Measurements from ENCODE around the gene CERKL.

CERKL gene

GRCh38 chr2:181499231-181499630 lies 157.7 kb downstream of the CERKL start:
- no peak overlapping the region for H3K27ac ChIP-seq (ENCODE audit: low read depth, low read length, poor library complexity, severe bottlenecking)
- no peaks in the 10 kb centered on the region for H4K20me1 ChIP-seq (ENCODE audit: insufficient read depth, low read length)
- H3K4me2 ChIP-seq (ENCODE audit: low read length): no peak overlapping the region
- no peaks in the 10 kb centered on the region for H3K79me2 ChIP-seq (ENCODE audit: insufficient read depth, low read length)
- peaks cover 86% of the 10 kb centered on the region for H3K36me3 ChIP-seq (ENCODE audit: insufficient read depth, low read length)
- no peaks in the 10 kb centered on the region for H3K27me3 ChIP-seq (ENCODE audit: insufficient read depth, low read length)
- H3K9me3 ChIP-seq (ENCODE audit: low read length): no peaks in the 10 kb centered on the region
- no peaks in the 10 kb centered on the region for H3K9me2 ChIP-seq (ENCODE audit: low read depth, low read length)
- H3K4me1 ChIP-seq (ENCODE audit: insufficient read depth, low read length, severe bottlenecking): no peaks in the 10 kb centered on the region
- no peak overlapping the region for H3K4me3 ChIP-seq (ENCODE audit: low read depth, low read length, poor library complexity, severe bottlenecking)
- TF ChIP-seq EZH2 (IDR thresholded peaks at IDR 0.05; ENCODE audit: borderline replicate concordance, low read length) (no peak), CTCF (IDR thresholded peaks at IDR 0.05; ENCODE audit: low read length) (no peak)
- H2AFZ ChIP-seq (ENCODE audit: low read length): no peak overlapping the region
- no peaks in the 10 kb centered on the region for H3F3A ChIP-seq (ENCODE audit: insufficient read depth, low read length)
- no peak overlapping the region for H3K9ac ChIP-seq (ENCODE audit: low read length)

Data from OCI-LY1 (cell line).